SK-N-SH treated with all-trans-retinoic acid at 6 μM for 48 hours (cell line): ENCODE data around the gene STAB2.

ENCODE experiments used
- ATAC-seq: fragments of 200-7000 bp; cut with Tn5 transposase; 3 replicates; pipeline ENCODE4 v1.9.1; 2020; ENCODE audit warnings: mild to moderate bottlenecking, moderate library complexity
- ARNTL ChIP-seq: fragments of 450-650 bp; formaldehyde crosslinking; IDR thresholded peaks from 2 replicates; pipeline ENCODE4 v1.5.0; 2020; ENCODE audit warnings: low read depth, mild to moderate bottlenecking, moderate library complexity, borderline replicate concordance
- CSDC2 ChIP-seq: fragments of 250-450 bp; sonication (Bioruptor Pico); IDR thresholded peaks from 2 replicates; pipeline ENCODE4 v1.5.0; 2020; ENCODE audit warnings: mild to moderate bottlenecking, moderate library complexity
- CSRNP3 ChIP-seq: fragments of 250-450 bp; sonication (Bioruptor Pico); IDR thresholded peaks from 2 replicates; pipeline ENCODE4 v1.5.1; 2021; ENCODE audit warnings: mild to moderate bottlenecking, moderate library complexity
- ESRRG ChIP-seq: fragments of 250-450 bp; sonication (Bioruptor Pico); IDR thresholded peaks from 2 replicates; pipeline ENCODE4 v1.6.1; 2021; ENCODE audit warnings: mild to moderate bottlenecking
- GLIS3 ChIP-seq: fragments of 250-450 bp; sonication (Bioruptor Pico); IDR thresholded peaks from 2 replicates; pipeline ENCODE4 v1.5.0; 2020; ENCODE audit warnings: mild to moderate bottlenecking, moderate library complexity
- ISL1 ChIP-seq: fragments of 250-450 bp; sonication (Bioruptor Pico); IDR thresholded peaks from 2 replicates; pipeline ENCODE4 v2.1.2; 2022; ENCODE audit warnings: mild to moderate bottlenecking, moderate library complexity
- OSR1 ChIP-seq: fragments of 250-450 bp; sonication (Bioruptor Pico); IDR thresholded peaks from 2 replicates; pipeline ENCODE4 v1.8.0; 2022; ENCODE audit warnings: moderate library complexity, mild to moderate bottlenecking, inconsistent platforms
- POU6F1 ChIP-seq: fragments of 250-450 bp; sonication (Bioruptor Pico); IDR thresholded peaks from 2 replicates; pipeline ENCODE4 v1.8.0; 2021; ENCODE audit warnings: low read depth, mild to moderate bottlenecking, moderate library complexity, borderline replicate concordance
- PPARA ChIP-seq: fragments of 250-450 bp; sonication (Bioruptor Pico); IDR thresholded peaks from 2 replicates; pipeline ENCODE4 v1.5.0; 2020; ENCODE audit warnings: mild to moderate bottlenecking, borderline replicate concordance
- RARB ChIP-seq: fragments of 250-450 bp; sonication (Bioruptor Pico); IDR thresholded peaks from 2 replicates; pipeline ENCODE4 v1.8.0; 2021; ENCODE audit warnings: mild to moderate bottlenecking, moderate library complexity
- TCF4 ChIP-seq: fragments of 250-450 bp; sonication (Bioruptor Pico); IDR thresholded peaks from 2 replicates; pipeline ENCODE4 v1.8.0; 2021; ENCODE audit warnings: mild to moderate bottlenecking, moderate library complexity, borderline replicate concordance
- TOX ChIP-seq: fragments of 250-450 bp; sonication (Bioruptor Pico); IDR thresholded peaks from 2 replicates; pipeline ENCODE4 v1.8.0; 2021; ENCODE audit warnings: mild to moderate bottlenecking, moderate library complexity, borderline replicate concordance
- ZC3H10 ChIP-seq: fragments of 250-450 bp; sonication (Bioruptor Pico); IDR thresholded peaks from 2 replicates; pipeline ENCODE4 v1.5.1; 2021; ENCODE audit warnings: mild to moderate bottlenecking, moderate library complexity
- ZFP3 ChIP-seq: fragments of 250-450 bp; sonication (Bioruptor Pico); IDR thresholded peaks from 2 replicates; pipeline ENCODE4 v1.5.0; 2020; ENCODE audit warnings: mild to moderate bottlenecking, moderate library complexity
- ZFP30 ChIP-seq: fragments of 450-650 bp; formaldehyde crosslinking; IDR thresholded peaks from 2 replicates; pipeline ENCODE4 v1.5.0; 2022; ENCODE audit warnings: mild to moderate bottlenecking, moderate library complexity
- ZNF565 ChIP-seq: fragments of 450-650 bp; formaldehyde crosslinking; conservative IDR thresholded peaks from 2 replicates; pipeline ENCODE4 v1.5.0; 2020; ENCODE audit warnings: low read depth, mild to moderate bottlenecking, moderate library complexity
- ZNF70 ChIP-seq: fragments of 450-650 bp; formaldehyde crosslinking; IDR thresholded peaks from 2 replicates; pipeline ENCODE4 v1.5.0; 2020; ENCODE audit warnings: mild to moderate bottlenecking, moderate library complexity
- ZNF8 ChIP-seq: fragments of 450-650 bp; formaldehyde crosslinking; IDR thresholded peaks from 2 replicates; pipeline ENCODE4 v1.5.0; 2020; ENCODE audit warnings: mild to moderate bottlenecking, moderate library complexity
- TF ChIP-seq, protein P1 (sequence below): fragments of 250-450 bp; sonication (Bioruptor Pico); IDR thresholded peaks from 2 replicates; pipeline ENCODE4 v1.5.1; 2020; ENCODE audit warnings: low read depth, mild to moderate bottlenecking, moderate library complexity
- TF ChIP-seq, protein P2 (sequence below): fragments of 250-450 bp; sonication (Bioruptor Pico); IDR thresholded peaks from 2 replicates; pipeline ENCODE4 v1.8.0; 2020; ENCODE audit warnings: mild to moderate bottlenecking, moderate library complexity, borderline replicate concordance

Gene STAB2

DNA sequence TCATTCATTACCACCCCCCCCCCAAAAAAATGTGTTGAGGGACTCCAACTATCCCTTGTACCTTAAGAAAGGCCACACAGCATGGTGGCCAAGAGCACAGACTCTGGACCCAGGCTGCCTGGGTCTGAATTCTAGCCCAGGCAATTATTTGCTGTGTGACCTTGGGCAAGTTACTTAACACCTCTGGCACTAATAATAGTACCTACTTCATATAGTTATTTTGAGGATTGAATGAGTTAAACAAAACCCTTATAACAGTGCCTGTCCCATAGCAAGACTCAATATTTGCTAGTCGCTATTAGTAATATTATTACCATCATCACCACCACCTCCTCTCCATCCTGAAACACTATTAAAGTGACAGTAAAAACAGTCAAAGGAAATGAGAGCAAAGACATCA, 216.8 kb downstream of the STAB2 start:
- TF ChIP-seq CSDC2 (CRISPR knock-in tag), result no peak
- no peak for TF ChIP-seq GLIS3 (CRISPR knock-in tag)
- TF ChIP-seq ISL1, result no peak
- no peak for TF ChIP-seq ESRRG (CRISPR knock-in tag)
- no peak for TF ChIP-seq CSRNP3 (CRISPR knock-in tag)
- no peak for TF ChIP-seq TCF4 (CRISPR knock-in tag)
- no peak for TF ChIP-seq PPARA (CRISPR knock-in tag)
- TF ChIP-seq, protein P1, sequence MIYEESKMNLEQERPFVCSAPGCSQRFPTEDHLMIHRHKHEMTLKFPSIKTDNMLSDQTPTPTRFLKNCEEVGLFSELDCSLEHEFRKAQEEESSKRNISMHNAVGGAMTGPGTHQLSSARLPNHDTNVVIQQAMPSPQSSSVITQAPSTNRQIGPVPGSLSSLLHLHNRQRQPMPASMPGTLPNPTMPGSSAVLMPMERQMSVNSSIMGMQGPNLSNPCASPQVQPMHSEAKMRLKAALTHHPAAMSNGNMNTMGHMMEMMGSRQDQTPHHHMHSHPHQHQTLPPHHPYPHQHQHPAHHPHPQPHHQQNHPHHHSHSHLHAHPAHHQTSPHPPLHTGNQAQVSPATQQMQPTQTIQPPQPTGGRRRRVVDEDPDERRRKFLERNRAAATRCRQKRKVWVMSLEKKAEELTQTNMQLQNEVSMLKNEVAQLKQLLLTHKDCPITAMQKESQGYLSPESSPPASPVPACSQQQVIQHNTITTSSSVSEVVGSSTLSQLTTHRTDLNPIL (CRISPR knock-in tag), result no peak
- no peak for TF ChIP-seq RARB (CRISPR knock-in tag)
- TF ChIP-seq, protein P2, sequence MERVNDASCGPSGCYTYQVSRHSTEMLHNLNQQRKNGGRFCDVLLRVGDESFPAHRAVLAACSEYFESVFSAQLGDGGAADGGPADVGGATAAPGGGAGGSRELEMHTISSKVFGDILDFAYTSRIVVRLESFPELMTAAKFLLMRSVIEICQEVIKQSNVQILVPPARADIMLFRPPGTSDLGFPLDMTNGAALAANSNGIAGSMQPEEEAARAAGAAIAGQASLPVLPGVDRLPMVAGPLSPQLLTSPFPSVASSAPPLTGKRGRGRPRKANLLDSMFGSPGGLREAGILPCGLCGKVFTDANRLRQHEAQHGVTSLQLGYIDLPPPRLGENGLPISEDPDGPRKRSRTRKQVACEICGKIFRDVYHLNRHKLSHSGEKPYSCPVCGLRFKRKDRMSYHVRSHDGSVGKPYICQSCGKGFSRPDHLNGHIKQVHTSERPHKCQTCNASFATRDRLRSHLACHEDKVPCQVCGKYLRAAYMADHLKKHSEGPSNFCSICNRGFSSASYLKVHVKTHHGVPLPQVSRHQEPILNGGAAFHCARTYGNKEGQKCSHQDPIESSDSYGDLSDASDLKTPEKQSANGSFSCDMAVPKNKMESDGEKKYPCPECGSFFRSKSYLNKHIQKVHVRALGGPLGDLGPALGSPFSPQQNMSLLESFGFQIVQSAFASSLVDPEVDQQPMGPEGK (CRISPR knock-in tag), result no peak
- no peak for TF ChIP-seq POU6F1 (CRISPR knock-in tag)
- TF ChIP-seq, all 23 proteins: peak for 0
- no peak for ATAC-seq

GRCh38 chr12:103805655-103806360, 218.7 kb downstream of the STAB2 start:
- no peak for ATAC-seq
- no peak for TF ChIP-seq OSR1 (CRISPR knock-in tag)
- TF ChIP-seq ZC3H10, result no peak
- TF ChIP-seq ZFP3 (CRISPR knock-in tag), result no peak
- no peak for TF ChIP-seq TCF4 (CRISPR knock-in tag)
- TF ChIP-seq, protein P1 (CRISPR knock-in tag), result no peak
- TF ChIP-seq TOX (CRISPR knock-in tag), result no peak
- TF ChIP-seq CSDC2 (CRISPR knock-in tag), result no peak
- no peak for TF ChIP-seq RARB (CRISPR knock-in tag)
- no peak for TF ChIP-seq ZNF8 (CRISPR knock-in tag)
- no peak for TF ChIP-seq ISL1
- no peak for TF ChIP-seq ZFP30 (CRISPR knock-in tag)
- TF ChIP-seq POU6F1 (CRISPR knock-in tag), result no peak
- no peak for TF ChIP-seq ZNF70 (CRISPR knock-in tag)
- no peak for TF ChIP-seq ESRRG (CRISPR knock-in tag)
- no peak for TF ChIP-seq ARNTL (CRISPR knock-in tag)

DNA sequence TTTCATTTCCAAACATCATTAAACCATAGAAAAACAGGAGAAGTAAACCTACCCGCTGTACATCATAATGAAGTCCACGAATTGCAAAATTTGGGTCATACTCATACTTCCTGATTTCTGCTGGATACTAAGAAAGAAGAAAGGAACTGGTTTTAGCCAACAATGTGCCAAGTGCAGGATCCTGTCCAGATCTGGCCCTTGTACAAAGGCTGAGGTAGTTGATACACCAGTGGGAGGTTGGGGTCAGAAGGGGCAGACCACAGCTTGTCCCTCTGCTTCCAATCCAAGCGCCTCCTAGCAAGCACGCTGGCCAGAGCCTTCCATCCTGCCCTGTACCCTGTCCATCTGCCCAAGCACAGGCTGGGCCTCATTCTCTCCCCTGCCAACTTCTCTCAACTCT, 219.7 kb downstream of the STAB2 start:
- peak; percentile 63 for ATAC-seq
- peak; percentile 36 for TF ChIP-seq ISL1
- TF ChIP-seq ZNF565 (CRISPR knock-in tag), result no peak
